H7 (cell line): ENCODE results near the gene MLH1. TPM values are rescaled to one million over a fixed set of nuclear protein-coding genes. Genes with fewer than 3 reads are reported as not detected.

Experiments used
- DNase-seq: peaks from one replicate; pipeline ENCODE4 v3.0.0; 2012
- H3K27me3 ChIP-seq: 2 replicates; pipeline ENCODE4 v1.6.0; 2011; ENCODE audit warnings: mild to moderate bottlenecking, low read length; ENCODE audit not compliant: control insufficient read depth, insufficient read depth
- H3K36me3 ChIP-seq: replicated peaks from 2 replicates; pipeline ENCODE4 v1.5.1; 2011; ENCODE audit warnings: low read length; ENCODE audit not compliant: control insufficient read depth, insufficient read depth
- H3K4me3 ChIP-seq: 2 replicates; pipeline ENCODE4 v1.5.1; 2011; ENCODE audit warnings: low read depth, mild to moderate bottlenecking, control low read depth, low read length, moderate library complexity; ENCODE audit not compliant: insufficient read depth
- total RNA-seq: library from RNA; depleted of rRNA; stranded (reverse); fragments of >200 nt; shearing (Covaris generic); gene quantifications from 2 replicates; pipeline ENCODE4 v1.2.3, GENCODE V29; 2014

MLH1 gene
- total RNA-seq, 1 experiment from 2014 or later: 55.7 TPM

DNA sequence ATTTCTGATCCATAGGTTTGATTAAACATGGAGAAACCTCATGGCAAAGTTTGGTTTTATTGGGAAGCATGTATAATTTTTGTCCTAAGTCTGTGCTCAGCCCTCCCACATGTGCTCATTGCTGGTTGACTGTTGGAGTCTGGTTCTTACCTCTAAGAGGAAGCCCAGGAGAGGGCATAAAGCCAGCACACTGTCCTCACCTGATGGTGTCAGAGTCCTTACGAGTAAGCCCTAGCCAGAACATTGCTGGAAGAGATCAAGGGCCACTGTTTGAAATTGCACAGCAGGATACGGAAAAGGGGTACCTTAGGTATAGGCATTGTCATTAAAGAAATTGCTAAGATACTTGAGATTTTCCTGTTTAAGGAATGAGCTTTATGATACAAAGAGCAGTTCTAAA lies 21.3 kb downstream of the MLH1 start:
- DNase-seq: no peak
- H3K4me3 ChIP-seq: no peak overlapping the region
- no peaks in the 10 kb centered on the region for H3K27me3 ChIP-seq
- peaks cover 14% of the 10 kb centered on the region for H3K36me3 ChIP-seq

DNA sequence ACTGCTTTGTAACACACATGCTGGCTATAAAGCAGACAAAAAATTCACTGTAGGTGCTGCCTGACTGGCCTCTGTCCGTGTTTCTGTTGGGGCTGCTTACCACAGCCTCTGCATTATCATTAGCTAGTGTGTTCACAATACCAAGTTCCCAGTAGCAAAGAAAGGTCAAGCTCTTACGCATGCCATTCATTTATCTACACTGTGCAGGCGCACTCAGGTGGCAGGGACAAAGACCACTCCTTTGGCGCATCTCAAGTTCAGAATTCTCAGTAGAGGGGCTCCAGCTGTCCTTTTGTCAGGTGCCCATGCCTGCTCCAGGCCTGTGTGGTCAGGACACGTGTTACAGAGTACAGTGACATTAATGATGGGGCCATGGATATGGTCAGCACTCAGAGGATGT lies 22.3 kb downstream of the MLH1 start:
- DNase-seq: no peak
- peaks cover 20% of the 10 kb centered on the region for H3K36me3 ChIP-seq
- H3K27me3 ChIP-seq: no peaks in the 10 kb centered on the region
- H3K4me3 ChIP-seq: no peak overlapping the region

DNA sequence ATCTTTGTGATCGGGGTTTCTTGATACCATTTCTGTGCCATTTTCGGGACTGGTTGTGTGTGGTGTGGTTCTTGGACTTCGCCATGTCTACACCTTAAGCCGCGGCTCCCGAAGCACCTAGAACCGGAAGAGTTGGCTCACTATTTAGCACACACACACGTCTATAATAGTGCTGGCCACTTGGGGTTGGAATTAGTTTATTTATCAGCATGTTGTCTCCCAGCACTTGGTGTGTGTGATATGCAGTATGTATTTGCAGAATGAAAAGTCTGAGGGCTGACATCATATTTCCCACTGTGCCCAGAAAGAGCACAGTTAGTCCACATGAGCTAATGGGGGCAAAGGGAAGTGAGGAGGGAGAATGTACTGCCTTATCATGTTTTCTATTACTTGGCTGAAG lies 23.6 kb downstream of the MLH1 start:
- DNase-seq: no peak
- Histone ChIP-seq H3K36me3 (peaks cover 24% of the 10 kb centered on the region), H3K4me3 (no peak overlapping the region), H3K27me3 (no peaks in the 10 kb centered on the region)

DNA sequence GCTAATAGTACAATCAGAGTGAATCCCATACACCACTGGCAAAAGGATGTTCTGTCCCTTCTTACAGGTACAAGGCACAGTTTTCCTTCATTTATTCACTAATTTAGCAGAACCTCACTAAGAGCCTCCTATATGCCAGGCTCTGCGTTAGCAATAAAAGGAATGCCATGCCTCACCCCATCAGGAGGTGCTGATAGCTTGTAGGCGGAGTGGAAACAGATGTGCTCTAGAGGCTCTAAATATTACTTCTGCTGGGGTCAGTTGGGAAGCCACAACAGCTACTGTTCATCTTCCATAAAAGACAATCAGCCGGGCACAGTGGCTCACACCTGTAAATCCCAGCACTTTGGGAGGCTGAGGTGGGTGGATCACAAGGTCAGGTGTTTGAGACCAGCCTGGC lies 24.4 kb downstream of the MLH1 start:
- Histone ChIP-seq H3K27me3 (no peaks in the 10 kb centered on the region), H3K36me3 (peaks cover 26% of the 10 kb centered on the region), H3K4me3 (no peak overlapping the region)
- DNase-seq: no peak

DNA sequence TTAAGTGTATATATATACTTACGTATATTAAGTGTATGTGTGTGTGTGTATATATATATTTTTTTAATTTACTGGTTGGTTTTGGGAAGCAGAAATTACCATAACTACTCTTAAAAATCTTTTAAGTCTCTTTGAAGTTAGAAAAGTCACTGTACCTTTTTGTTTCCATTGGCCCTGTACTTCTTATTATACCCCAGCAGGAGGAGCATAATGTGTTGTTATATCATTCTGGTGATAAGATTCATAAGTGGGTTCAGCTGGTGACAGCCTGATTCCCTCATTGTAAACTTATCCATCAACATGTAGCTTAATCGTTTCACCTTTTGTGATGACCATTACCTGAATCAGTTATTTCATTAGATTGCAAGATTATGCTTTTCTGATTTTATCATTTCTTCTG lies 30.8 kb downstream of the MLH1 start:
- Histone ChIP-seq H3K27me3 (no peaks in the 10 kb centered on the region), H3K36me3 (peaks cover 36% of the 10 kb centered on the region), H3K4me3 (no peak overlapping the region)
- DNase-seq: no peak

DNA sequence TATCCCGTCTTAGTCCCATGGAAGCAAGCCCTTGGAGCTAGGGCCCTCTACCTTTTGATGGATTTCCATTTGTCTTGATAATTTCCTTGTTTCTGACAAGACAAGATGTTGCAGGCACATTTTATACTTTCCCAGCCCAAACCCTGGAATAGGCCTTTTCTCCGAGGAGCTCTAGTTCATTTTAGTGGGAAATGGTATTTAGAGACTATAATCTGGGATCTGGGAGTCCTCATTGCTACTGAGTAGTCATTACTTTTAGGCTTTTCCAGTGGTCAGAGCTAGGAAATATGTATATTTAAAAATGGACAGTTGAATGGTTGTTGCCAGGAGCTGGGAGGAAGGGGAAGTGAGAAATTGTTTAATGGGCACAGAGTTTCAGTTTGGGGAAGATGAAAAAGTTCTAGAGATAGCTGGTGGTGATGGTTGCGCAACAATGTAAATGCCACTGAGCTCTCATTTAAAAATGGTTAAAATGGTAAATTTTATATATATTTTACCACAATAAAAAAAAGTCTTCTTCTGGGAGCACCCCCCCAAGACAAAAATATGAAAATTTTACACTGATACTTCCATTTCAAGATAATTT lies 31.6 kb downstream of the MLH1 start:
- DNase-seq: no peak
- Histone ChIP-seq H3K36me3 (peaks cover 34% of the 10 kb centered on the region), H3K27me3 (no peaks in the 10 kb centered on the region), H3K4me3 (no peak overlapping the region)

DNA sequence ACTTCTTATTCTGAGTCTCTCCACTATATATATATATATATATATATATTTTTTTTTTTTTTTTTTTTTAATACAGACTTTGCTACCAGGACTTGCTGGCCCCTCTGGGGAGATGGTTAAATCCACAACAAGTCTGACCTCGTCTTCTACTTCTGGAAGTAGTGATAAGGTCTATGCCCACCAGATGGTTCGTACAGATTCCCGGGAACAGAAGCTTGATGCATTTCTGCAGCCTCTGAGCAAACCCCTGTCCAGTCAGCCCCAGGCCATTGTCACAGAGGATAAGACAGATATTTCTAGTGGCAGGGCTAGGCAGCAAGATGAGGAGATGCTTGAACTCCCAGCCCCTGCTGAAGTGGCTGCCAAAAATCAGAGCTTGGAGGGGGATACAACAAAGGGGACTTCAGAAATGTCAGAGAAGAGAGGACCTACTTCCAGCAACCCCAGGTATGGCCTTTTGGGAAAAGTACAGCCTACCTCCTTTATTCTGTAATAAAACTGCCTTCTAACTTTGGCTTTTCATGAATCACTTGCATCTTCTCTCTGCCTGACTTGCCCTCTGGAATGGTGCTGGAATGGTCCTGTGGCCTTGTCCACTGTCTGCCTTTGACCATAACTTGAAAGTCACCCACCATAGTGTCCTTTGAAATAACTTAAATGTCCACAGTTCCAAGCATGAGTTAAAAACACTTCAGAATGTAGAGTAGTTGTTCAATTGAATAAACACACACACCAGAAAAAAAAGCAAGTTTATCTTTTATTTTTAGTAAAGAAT lies 32.4 kb downstream of the MLH1 start:
- Histone ChIP-seq H3K36me3 (peaks cover 28% of the 10 kb centered on the region), H3K27me3 (no peaks in the 10 kb centered on the region), H3K4me3 (no peak overlapping the region)
- no peak for DNase-seq

DNA sequence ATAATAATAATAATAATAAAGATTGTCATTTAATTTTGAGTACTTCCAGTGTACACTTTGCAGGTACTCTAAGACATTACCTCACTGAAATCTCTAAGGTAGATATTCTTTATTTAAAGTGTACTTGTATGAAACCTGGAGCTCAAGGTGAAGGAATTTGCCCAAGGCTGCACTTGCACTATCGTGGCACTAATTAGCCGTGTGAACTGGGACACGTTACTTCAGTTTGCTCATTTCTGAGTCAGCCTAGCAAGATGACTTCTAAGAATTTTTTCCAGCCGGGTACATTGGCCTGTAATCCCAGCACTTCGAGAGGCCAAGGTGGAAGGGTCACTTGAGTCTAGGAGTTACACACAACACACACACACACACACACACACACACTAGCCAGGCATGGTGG lies 33.5 kb downstream of the MLH1 start:
- peaks cover 31% of the 10 kb centered on the region for H3K36me3 ChIP-seq
- no peaks in the 10 kb centered on the region for H3K27me3 ChIP-seq
- H3K4me3 ChIP-seq: no peak overlapping the region
- DNase-seq: no peak

DNA sequence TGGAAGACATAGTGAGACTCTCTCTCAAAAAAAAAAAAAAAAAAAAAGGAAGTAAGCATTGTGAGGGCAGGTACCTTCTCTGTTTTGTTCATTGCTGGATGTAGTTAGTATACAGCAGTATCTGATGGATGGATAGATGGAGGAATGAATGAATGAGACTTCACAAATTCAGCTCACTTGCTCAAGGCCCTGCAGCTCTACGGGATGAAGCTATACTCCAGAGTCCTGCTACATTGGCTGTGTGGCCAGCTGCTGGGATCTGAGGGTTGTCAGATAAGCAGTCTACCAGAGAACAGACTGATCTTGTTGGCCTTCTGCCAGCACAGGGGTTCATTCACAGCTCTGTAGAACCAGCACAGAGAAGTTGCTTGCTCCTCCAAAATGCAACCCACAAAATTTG lies 35.0 kb downstream of the MLH1 start:
- H3K27me3 ChIP-seq: no peaks in the 10 kb centered on the region
- H3K4me3 ChIP-seq: no peak overlapping the region
- peaks cover 25% of the 10 kb centered on the region for H3K36me3 ChIP-seq
- no peak for DNase-seq

DNA sequence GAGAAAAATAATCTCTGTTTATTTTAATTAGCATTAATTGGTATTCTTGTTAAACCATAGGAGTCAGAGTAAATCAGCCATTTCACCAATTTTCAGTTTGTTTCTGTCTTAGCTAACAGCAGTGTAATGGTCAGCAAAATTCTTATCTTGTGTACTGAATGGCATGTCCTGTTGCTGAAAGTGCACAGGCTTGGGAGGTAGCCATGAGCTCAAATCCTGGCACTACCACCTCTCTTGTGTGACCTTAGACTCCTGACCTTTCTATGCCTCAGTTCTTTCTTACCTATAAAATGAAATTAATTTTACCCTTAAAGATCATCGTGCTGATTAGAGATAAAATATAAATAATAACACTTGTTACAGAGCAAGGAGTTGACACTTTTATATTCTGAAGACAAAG lies 35.8 kb downstream of the MLH1 start:
- Histone ChIP-seq H3K36me3 (peaks cover 22% of the 10 kb centered on the region), H3K4me3 (no peak overlapping the region), H3K27me3 (no peaks in the 10 kb centered on the region)
- no peak for DNase-seq

DNA sequence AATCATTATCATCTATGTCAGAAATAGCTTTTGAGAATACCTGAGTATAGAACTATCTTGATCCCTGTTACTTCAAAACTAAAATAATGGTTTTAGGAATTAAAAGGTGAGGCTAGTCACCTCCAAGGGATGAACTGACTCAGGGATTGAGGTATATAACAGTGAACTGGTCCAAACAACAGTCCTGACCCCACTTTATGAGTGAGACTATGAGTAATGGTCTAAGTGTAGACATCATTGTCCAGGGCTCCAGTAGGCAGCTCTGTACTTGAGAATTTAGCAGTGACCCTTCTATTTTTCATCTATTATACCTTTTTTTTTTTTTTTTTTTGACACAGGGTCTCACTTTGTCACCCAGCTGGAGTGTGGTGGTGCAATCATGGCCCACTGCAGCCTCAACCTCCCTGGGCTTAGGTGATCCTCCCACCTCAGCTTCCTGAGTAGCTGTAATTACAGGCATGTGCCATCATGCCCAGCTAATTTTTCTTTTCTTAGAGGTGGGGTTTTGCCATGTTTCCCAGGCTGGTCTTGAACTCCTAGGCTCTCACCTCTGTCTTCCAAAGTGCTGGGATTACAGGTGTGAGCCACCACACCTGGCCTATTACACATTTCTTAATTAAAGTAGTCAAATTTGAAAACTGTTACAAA lies 36.3 kb downstream of the MLH1 start:
- no peak for DNase-seq
- peaks cover 22% of the 10 kb centered on the region for H3K36me3 ChIP-seq
- no peaks in the 10 kb centered on the region for H3K27me3 ChIP-seq

DNA sequence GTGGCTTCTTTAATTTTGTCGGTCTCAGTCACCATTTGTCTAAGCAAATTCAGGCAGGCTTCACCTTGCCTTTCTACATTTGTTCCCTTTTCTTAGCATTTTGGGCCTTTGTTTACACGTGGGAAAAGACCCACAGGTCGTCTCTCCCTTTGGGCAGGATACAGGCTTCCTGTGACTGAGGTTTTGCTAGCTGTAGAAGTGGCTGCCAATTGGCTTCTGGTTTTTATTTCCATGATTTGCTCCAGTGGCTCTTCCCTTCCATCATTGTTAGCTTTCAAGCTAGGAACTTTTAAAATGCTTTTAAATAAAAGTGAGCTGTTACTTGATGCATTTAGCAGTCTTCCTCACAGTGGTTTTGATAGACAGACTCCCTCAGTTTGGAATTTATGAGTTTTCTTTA lies 37.3 kb downstream of the MLH1 start:
- Histone ChIP-seq H3K36me3 (peaks cover 21% of the 10 kb centered on the region), H3K27me3 (no peaks in the 10 kb centered on the region), H3K4me3 (no peak overlapping the region)
- no peak for DNase-seq

More for the DNA sequence above, 36.3 kb downstream of the MLH1 start:
- H3K4me3 ChIP-seq: no peak overlapping the region

DNA sequence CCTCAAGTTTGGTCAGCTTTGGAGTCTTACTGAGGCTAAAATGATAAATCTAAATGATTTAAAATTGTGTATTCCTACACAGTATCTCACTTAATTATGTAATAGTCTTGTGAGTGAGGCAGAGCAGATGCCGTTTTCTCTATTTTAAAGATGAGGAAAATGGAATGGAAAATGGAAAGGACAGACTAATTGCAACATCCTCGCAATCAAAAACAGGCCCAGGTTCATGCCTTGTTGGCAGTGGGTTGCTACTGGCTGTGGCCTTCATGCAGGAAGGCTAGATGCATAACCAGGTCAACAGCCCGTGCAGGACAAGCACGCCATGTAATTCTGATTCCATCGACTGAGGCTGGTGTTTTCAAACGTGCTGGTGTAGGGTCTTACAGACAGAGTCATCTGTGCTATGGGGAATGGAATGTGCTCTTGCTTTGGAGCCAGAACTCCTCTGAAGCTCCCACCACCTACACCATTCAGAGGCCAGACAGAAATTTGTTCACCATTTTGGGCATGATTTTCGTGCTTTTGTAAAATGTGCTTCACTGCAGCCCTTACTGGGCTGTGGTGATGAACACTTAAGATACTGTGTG lies 37.9 kb downstream of the MLH1 start:
- Histone ChIP-seq H3K4me3 (no peak overlapping the region), H3K27me3 (no peaks in the 10 kb centered on the region), H3K36me3 (peaks cover 22% of the 10 kb centered on the region)
- no peak for DNase-seq

DNA sequence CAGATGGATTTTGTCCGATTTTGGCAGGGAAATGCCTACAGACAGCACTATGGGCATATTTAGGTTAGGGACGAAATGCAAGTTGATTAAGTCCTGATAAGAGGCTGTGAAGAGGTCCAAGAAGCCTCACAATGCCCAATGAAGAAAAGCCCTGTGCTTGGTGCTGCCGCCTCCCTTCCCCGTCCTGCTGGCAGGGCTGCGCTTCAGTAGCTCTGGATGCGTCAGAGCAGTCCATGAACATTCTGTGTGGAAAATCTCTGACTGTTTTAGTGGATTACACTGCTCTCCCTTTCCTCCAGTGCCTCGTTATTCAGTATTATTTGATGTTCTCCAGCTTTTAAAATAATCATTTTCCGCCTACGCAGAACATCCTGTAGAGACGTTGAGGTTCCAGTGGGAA lies 39.6 kb downstream of the MLH1 start:
- no peak overlapping the region for H3K4me3 ChIP-seq
- peaks cover 15% of the 10 kb centered on the region for H3K36me3 ChIP-seq

DNA sequence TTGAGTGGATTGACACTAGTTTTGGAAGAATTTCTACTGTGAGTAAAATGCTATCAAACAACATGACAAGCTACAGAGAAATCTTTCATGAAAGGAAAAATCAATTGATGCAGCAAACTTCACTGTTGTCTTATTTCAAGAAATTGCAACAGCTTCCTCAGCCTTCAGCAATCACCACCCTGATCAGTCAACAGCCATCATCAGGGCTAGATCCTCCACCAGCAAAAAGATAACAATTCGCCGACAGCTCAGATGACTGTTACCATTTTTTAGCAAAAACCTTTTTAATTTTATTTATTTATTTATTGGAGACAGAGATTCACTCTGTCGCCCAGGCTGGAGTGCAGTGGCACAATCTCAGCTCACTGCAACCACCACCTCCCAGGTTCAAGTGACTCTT lies 44.0 kb downstream of the MLH1 start:
- no peaks in the 10 kb centered on the region for H3K27me3 ChIP-seq
- DNase-seq: no peak
- H3K36me3 ChIP-seq: peaks cover 14% of the 10 kb centered on the region
- no peak overlapping the region for H3K4me3 ChIP-seq

More for the DNA sequence above, 39.6 kb downstream of the MLH1 start:
- no peak for DNase-seq
- no peaks in the 10 kb centered on the region for H3K27me3 ChIP-seq
